Aorta (tissue), 5 donors: Measurements from ENCODE around the gene COX7B2. TPM values are rescaled to one million over a fixed set of nuclear protein-coding genes. Genes with fewer than 3 reads are reported as not detected.

Experiments used
- ATAC-seq: fragments of 200-7000 bp; cut with Tn5 transposase; one replicate; pipeline ENCODE4 v1.9.1; 2022; ENCODE audit warnings: moderate library complexity; ENCODE audit not compliant: low FRiP score
- DNase-seq, 2 donors: peaks; one replicate each; pipeline ENCODE4 v3.0.0-alpha.2; 2020
- H3K27ac ChIP-seq, 2 donors: one replicate each; pipeline ENCODE4 v1.5.1; 2013; ENCODE audit warnings: low read length in 2 of 2, mild to moderate bottlenecking in 2 of 2, moderate library complexity in 2 of 2, control low read depth in 1 of 2, inconsistent platforms in 1 of 2, low read depth in 1 of 2
- H3K27me3 ChIP-seq, 2 donors: one replicate each; pipeline ENCODE4 v1.6.1; 2013; ENCODE audit warnings: control low read depth in 1 of 2, low read length in 1 of 2, mild to moderate bottlenecking in 1 of 2, moderate library complexity in 1 of 2; ENCODE audit not compliant: insufficient read depth in 2 of 2, control insufficient read depth in 1 of 2
- H3K36me3 ChIP-seq, 2 donors: one replicate each; pipeline ENCODE4 v1.6.1; 2013; ENCODE audit warnings: control low read depth in 1 of 2, low read length in 1 of 2, mild to moderate bottlenecking in 1 of 2; ENCODE audit not compliant: insufficient read depth in 2 of 2, control insufficient read depth in 1 of 2
- H3K4me1 ChIP-seq, 2 donors: one replicate each; pipeline ENCODE4 v1.6.1; 2013; ENCODE audit warnings: low read length in 2 of 2, control low read depth in 1 of 2, mild to moderate bottlenecking in 1 of 2, moderate library complexity in 1 of 2; ENCODE audit not compliant: insufficient read depth in 2 of 2, control insufficient read depth in 1 of 2
- H3K4me3 ChIP-seq, 2 donors: one replicate each; pipeline ENCODE4 v1.5.1; 2013; ENCODE audit warnings: low read length in 2 of 2, control low read depth in 1 of 2, mild to moderate bottlenecking in 1 of 2
- H3K9me3 ChIP-seq: one replicate; pipeline ENCODE4 v1.6.1; 2013; ENCODE audit warnings: mild to moderate bottlenecking, low read length; ENCODE audit not compliant: control insufficient read depth
- WGBS, 2 donors: extraction: QIAGEN DNeasy Blood & Tissue Kit; methylation state at CpG; one replicate each; pipeline ENCODE4 v1.1.7; 2013; 5-methylcytosine and 5-hydroxymethylcytosine counted together
- intact Hi-C, 2 donors: fragments of 100-400 bp; cut with DNase I; formaldehyde crosslinking; loops; one replicate each; pipeline versions ENCODE4 v1.14.2 to v1.15.0; 2022
- polyA plus RNA-seq, 2 donors: library from polyadenylated mRNA; stranded (reverse); fragments of 200-250 nt; gene quantifications; one replicate each; pipeline ENCODE4 v1.2.3, GENCODE V29; 2013
- total RNA-seq, 2 donors: library from RNA; stranded (reverse); fragmentation: NEBNext Ultra II Directional; extraction: Animal tissue kit (Norgen Biotek cat#: 25700); gene quantifications; one replicate each; pipeline ENCODE4 v1.2.1, GENCODE V29; 2021
- donor health status: healthy with polysubstance abuse.
- donor health status: Bipolar disorder and iron deficiency.
- donor health status: DM: no; HTN: no; CAD: no.
- donor health status: DM: no; HTN: no; CAD: no.
- donor health status: DM: yes; HTN: yes; CAD: no.

COX7B2 gene
- total and polyA plus RNA-seq, 4 donors = not detected

DNA sequence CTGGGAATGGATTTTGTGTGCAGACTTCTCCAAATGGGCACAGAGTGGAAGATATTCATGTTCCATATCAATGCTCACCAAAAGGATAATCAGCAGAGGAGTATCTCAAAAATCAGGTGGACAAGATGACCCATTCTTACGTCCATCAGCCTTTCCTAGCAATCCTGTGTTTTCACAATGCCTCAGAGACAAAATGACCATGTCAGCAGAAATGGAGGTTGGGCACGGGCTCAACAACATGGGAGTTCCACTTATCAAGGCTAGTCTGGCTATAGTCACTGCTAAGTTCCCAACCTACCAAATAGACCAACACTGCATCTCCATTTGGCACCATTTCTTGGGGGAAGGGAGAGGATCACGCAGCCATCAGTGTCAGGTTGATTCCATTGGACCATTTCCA lies 179.0 kb downstream of the COX7B2 start:
- Histone ChIP-seq H3K9me3 (peaks cover 2% of the 10 kb centered on the region), H3K4me3 (no peak overlapping the region), H3K36me3 (no peaks in the 10 kb centered on the region), H3K27me3 (no peaks in the 10 kb centered on the region), H3K4me1 (no peaks in the 10 kb centered on the region), H3K27ac (no peak overlapping the region)
- 73 to 76% methylated on average over 3 of the region's 3 CpGs for WGBS, 2 donors
- intact Hi-C loops = no loop called here
- DNase-seq = no peak
- ATAC-seq = no peak

DNA sequence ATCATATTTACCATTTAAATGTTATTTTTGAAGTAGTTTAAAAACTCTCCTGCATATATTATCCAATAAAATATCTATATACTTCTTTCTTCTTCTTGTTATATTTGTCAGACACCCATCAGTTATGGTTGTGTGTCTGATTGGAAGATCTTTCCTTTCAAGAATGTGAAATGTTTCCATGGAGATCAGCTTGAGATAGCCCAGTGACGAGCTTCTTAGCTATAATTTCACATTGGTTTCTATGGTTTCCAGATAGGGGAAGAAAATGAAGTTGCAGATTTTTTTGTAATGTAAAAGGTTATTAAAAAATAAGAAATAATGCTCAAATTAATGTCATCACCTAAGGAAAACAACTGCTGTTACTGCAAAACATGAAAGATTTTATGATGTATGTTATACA lies 189.0 kb downstream of the COX7B2 start:
- H3K4me3 ChIP-seq = no peak overlapping the region
- DNase-seq (no peak), ATAC-seq (no peak)
- H3K27me3 ChIP-seq = no peaks in the 10 kb centered on the region
- intact Hi-C loops = no loop called here
- H3K27ac ChIP-seq = no peak overlapping the region
- no peaks in the 10 kb centered on the region for H3K36me3 ChIP-seq
- H3K4me1 ChIP-seq = no peaks in the 10 kb centered on the region
- 27 to 35% methylated on average over 1 of the region's 1 CpG for WGBS, 2 donors
- H3K9me3 ChIP-seq = no peaks in the 10 kb centered on the region

DNA sequence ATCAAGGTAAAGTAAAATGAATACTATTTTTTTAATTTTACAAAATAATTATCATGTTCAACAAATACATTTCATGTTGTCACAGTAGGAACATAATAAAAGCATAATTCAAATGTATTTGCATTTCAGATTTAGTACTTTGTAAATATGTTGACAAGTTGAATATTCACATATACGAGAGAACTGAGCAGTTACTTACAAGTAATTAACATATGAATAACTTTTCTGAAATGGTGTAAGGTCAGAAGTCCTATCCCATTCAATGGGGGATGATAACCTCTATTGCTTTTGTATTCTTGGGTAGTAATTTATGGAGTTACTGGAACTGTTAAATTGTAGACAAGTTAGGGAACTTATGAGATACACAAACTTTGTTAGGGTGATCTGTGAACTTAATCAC lies 191.1 kb downstream of the COX7B2 start:
- H3K27ac ChIP-seq = no peak overlapping the region
- H3K36me3 ChIP-seq = no peaks in the 10 kb centered on the region
- WGBS, 2 donors = 55 to 72% methylated on average over 1 of the region's 1 CpG
- ATAC-seq (no peak), DNase-seq (no peak)
- H3K4me3 ChIP-seq = no peak overlapping the region
- H3K27me3 ChIP-seq = no peaks in the 10 kb centered on the region
- H3K4me1 ChIP-seq = no peaks in the 10 kb centered on the region
- H3K9me3 ChIP-seq = no peaks in the 10 kb centered on the region
- intact Hi-C loops = no loop called here

DNA sequence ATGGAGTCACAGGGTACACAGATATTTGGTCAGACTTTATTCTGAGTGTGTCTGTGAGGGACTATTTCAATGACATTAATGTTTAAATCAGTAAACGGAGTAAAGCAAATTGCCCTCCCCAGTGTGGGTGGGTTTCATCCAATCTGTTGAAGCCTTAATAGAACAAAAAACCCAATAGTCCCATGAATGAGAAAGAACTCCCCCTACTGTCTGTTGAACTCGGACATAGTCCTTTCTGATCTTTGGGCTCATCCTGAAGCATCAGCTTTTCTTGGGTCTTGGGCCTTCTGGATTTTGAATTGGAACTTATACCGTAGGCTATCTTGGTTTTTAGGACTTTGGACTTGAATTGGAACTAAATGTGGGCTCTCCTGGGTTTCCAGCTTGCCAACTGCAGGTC lies 193.6 kb downstream of the COX7B2 start:
- Histone ChIP-seq H3K36me3 (no peaks in the 10 kb centered on the region), H3K4me1 (no peaks in the 10 kb centered on the region), H3K9me3 (no peaks in the 10 kb centered on the region), H3K4me3 (no peak overlapping the region), H3K27me3 (no peaks in the 10 kb centered on the region), H3K27ac (no peak overlapping the region)
- no peak for ATAC-seq
- WGBS, 2 donors = 61 to 70% methylated on average over 3 of the region's 3 CpGs
- DNase-seq = no peak
- intact Hi-C loops = no loop called here

GRCh38 chr4:46698891-46699290 lies 210.2 kb downstream of the COX7B2 start:
- ATAC-seq (peak; percentile 19), DNase-seq (no peak)
- no peak overlapping the region for H3K4me3 ChIP-seq
- H3K4me1 ChIP-seq = no peaks in the 10 kb centered on the region
- peaks cover 3% of the 10 kb centered on the region for H3K9me3 ChIP-seq
- H3K27me3 ChIP-seq = no peaks in the 10 kb centered on the region
- intact Hi-C loops = no loop called here
- H3K27ac ChIP-seq = no peak overlapping the region
- WGBS, 2 donors = 94 to 96% methylated on average over 16 of the region's 16 CpGs
- H3K36me3 ChIP-seq = no peaks in the 10 kb centered on the region

Other genes with a start within 250 kb of the COX7B2 start
- under 1 TPM; 0.19 to 0.66 TPM for gene GABRA4, start 84.3 kb upstream of the COX7B2 start, total RNA-seq
- gene GABRA4, start 84.3 kb upstream of the COX7B2 start, polyA plus RNA-seq = under 1 TPM in 1 of 2 donors, not detected in 1; 0.72 TPM
- under 1 TPM in 1 of 2 donors, not detected in 1; 0.71 TPM for gene GABRB1, start 122.3 kb upstream of the COX7B2 start, total RNA-seq
- not detected for gene GABRB1, start 122.3 kb upstream of the COX7B2 start, polyA plus RNA-seq